HG02870 (cell line): ENCODE results near the gene BDH1.
"Not testable (repeated sequence)": the region's sequence is repeated elsewhere in the genome, so short reads cannot be mapped to it uniquely, and the experiment has no call there.

ENCODE experiments used
- ATAC-seq: cut with Tn5 transposase; IDR thresholded peaks from one replicate; pipeline ENCODE4 v1.9.1; 2021; ENCODE audit warnings: mild to moderate bottlenecking, moderate library complexity; ENCODE audit not compliant: unreplicated experiment

BDH1 gene

GRCh38 chr3:197578376-197578775 is 22.6 kb upstream of the BDH1 start:
- ATAC-seq, result no peak

DNA sequence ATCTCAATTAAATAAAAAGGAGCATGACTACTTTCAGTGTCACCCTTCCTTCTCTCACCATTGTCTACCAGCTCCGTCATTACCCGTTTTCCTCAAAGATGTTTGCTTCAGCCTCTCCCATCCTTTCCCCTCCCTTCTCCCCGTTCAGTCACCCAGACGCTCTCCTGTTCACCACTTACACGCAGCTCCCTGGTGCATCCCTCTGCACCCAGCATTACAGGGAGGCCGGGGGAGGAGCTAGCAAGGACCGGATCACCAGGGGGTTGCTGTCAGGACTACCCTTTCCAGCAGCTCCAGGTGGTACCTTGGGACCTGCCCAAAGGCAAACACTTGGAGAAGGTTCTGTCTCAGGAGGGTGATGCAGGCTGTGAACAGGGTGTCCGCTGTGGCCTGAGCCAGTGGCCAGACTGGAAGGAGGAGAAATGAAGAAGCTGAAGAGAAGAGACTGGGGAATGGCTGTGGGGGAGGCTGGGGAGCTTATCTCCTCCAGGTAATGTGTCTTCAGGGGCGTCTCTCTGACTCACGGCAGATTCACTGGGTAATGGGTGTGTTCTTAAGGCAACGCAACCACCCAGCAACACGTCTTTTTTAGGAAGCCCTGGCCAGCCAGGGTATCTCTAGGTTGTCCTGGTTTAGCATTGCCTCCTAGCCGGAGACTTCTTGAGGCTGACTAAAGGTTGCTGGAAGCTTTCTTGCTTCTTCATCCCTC is 21.8 kb upstream of the BDH1 start:
- no peak for ATAC-seq

- no peak for ATAC-seq
Observed at GRCh38 chr3:197576838-197577237, 21.1 kb upstream of the BDH1 start.

DNA sequence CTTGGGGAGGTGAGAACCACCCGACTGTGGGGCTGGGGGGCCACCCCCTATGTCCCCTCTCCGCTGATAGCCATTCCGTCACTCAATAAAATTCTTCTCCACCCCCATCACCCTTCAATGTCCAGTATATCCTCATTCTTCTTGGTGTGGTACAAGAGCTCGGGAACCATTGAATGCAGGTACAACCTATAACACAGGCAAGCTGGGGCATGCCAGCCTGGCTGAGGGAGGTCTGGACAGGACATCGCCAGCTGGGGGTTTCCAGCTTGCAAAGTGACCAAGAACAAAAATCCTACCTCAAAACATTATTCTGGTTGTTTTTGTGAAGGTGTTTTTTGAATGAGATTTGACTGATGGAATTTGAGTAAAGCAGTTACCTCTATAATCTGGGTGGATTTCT is 19.6 kb upstream of the BDH1 start:
- no peak for ATAC-seq

- not testable (repeated sequence) for ATAC-seq
Observed at GRCh38 chr3:197574396-197574991, 18.7 kb upstream of the BDH1 start.

GRCh38 chr3:197573048-197573767 is 17.4 kb upstream of the BDH1 start:
- no peak for ATAC-seq

DNA sequence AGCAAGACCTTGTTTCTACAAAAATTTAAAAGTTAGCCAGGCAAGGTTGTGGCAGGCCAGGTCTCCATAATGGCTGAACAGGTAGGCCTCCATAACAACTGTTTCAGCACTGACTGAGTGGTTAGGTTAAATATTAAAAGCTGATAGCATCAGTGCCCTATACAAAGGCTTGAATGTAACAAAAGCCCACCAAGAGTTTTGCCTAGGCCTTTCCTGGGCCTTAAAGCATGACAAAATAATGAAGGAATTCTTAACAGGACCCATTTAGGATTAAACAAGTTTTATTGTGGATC is 16.1 kb upstream of the BDH1 start:
- ATAC-seq, result not testable (repeated sequence)

GRCh38 chr3:197571074-197571879 is 15.5 kb upstream of the BDH1 start:
- ATAC-seq, result not testable (repeated sequence)

GRCh38 chr3:197569433-197569832 is 13.7 kb upstream of the BDH1 start:
- ATAC-seq, result not testable (repeated sequence)

DNA sequence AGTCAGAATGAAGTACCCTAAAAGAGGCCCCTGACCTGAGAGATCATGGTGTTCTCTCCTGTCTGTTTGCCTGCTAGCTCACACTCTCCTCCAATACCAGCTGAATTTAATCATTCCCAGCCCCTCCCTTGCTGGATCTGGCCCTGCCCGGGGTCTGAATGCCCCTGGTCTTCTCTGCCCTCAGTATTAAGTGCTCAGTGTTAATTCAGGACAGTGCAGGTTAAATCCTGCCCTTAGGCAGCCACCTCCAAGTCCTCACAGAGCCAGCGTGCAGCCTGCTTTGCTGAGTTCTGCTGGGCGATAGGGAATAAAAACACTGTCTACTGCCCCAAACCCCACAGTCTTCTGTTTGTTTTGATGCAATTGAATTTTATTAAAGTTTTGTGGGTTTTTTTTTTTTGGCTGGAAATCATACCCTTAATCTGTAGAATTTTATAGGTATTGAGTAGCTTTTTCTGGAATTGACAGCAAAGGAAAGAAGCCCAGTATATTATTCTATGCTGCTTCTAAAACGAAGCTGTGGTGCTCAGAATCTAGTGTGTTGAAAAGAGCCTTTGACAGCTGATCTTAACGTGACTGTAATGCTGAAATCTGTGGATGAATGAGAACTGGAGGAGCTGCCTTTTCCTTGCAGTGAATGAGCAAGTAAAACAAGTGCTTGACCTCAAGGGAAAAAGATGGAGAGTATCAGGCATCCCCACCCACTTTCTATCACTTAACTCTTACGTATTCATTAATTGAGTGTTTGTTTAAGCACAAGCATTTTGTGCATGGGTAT is 12.3 kb upstream of the BDH1 start:
- no peak for ATAC-seq

GRCh38 chr3:197566155-197566554 is 10.4 kb upstream of the BDH1 start:
- not testable (repeated sequence) for ATAC-seq

DNA sequence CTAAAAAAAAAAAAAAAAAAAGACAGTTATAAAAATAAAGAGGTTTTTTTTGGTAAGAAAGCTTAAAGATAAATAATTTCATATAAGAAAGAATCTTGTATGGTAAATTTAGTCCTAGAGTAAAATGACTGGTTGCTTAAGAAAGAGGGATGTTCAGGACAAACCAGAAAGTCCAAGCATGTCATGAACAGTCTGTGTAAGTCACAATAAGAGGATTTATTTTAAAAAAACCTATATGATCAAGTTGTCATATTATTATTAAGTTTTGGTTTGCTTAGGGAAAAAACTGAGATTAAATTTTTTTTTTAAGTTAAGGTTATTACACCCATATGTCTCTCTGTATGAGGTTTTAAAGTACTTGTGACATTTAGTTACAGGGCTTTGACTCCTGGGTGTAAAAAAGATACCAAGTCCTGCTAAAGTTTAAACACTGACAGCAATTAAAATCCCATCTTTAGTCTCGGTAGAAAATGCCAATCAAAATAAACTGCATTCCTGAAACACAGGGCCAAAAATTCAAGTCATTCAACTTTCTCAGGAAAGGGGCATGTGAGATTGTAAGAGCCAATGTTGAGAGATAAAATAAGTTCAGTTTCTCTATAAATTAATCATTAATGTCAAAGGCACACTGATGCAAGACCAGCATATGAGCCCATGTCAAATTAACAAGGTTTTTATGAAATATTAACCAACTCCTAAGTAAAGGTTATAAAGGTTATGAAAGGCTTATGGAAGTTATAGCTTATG is 8.5 kb upstream of the BDH1 start:
- ATAC-seq, result no peak

GRCh38 chr3:197562398-197563251 is 6.9 kb upstream of the BDH1 start:
- ATAC-seq, result no peak

DNA sequence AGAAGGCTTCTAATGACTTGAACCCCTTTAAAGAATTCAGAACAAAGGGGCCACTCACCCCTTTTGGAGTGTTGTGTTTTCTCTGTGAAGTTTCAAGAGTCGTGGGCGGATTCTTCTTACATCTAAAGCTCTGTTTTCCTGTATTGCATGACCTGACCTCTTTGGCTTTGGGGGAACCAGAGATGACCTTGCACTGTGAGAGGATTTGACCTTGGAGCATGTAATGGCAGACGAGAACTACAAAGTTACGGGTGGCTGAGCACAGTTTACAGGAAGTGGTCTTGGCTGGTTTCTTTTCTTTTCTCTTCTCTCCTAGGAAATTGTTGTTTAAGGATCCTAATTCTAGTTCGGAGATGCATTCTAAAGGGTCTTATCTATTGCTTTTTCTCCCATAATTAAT is 6.2 kb upstream of the BDH1 start:
- no peak for ATAC-seq

GRCh38 chr3:197559651-197560050 is 3.9 kb upstream of the BDH1 start:
- no peak for ATAC-seq

- ATAC-seq, result peak; percentile 96
Observed at GRCh38 chr3:197554562-197555280, 1.0 kb downstream of the BDH1 start.

DNA sequence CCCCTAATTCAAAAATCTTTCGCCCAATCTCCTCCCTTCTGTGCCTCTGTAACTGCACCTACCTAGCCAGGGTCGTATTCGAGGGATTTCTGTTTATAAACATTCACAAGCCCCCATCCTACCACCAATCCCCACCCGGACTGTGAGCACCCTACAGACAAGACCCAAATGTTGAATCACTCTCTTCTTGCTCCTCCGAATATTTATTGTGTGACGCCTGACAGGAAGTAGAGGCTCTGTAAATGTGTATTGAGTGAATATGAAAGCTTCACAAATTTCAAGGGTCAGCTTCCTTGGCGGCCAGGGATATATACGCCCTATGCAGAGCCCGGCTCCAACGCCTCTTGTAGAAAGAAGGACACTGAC is 1.6 kb downstream of the BDH1 start:
- ATAC-seq, result no peak

- no peak for ATAC-seq
Observed at GRCh38 chr3:197552198-197552597, 3.6 kb downstream of the BDH1 start.

DNA sequence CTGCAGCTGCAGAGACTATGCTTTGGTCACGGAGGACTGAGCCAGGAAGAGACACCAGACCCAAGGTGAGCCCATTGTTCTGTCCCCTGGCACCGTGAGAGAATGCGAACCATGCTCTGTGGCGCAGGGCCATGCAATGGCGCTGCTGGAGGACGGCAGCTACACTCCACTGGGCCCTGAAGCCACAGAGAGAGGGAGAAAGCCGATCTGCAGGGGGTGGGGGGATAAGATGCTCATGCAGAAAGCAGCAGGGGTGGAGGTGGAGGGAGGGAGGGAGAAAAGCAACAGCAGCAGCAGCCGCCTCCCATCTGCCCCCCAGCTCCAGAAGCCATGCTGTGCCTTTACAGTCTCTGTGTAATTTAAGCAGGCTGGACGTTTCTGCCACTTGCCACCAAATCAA is 5.3 kb downstream of the BDH1 start:
- no peak for ATAC-seq
